Liver (tissue), 9 donors: ENCODE data around the gene SKAP1. TPM values are rescaled to one million over a fixed set of nuclear protein-coding genes. Genes with fewer than 3 reads are reported as not detected.
"Not testable (repeated sequence)": the region's sequence is repeated elsewhere in the genome, so short reads cannot be mapped to it uniquely, and the experiment has no call there.

ENCODE experiments used
- DNase-seq: peaks from one replicate; pipeline ENCODE4 v3.0.0-alpha.2; 2017; ENCODE audit warnings: low spot score
- H3K27ac ChIP-seq, 2 donors: one replicate each; pipeline ENCODE4 v1.7.0; 2013; ENCODE audit warnings: inconsistent platforms in 2 of 2, low read length in 2 of 2, control low read depth in 1 of 2, low read depth in 1 of 2, mild to moderate bottlenecking in 1 of 2
- H3K27me3 ChIP-seq, 4 donors: one replicate each; pipeline versions ENCODE4 v1.6.1 to v1.7.0; 2013; ENCODE audit warnings: low read length in 3 of 4, inconsistent platforms in 1 of 4, mild to moderate bottlenecking in 1 of 4, moderate library complexity in 1 of 4; ENCODE audit not compliant: control insufficient read depth in 4 of 4, insufficient read depth in 4 of 4
- H3K36me3 ChIP-seq, 4 donors: one replicate each; pipeline versions ENCODE4 v1.6.1 to v1.7.0; 2013; ENCODE audit warnings: low read length in 3 of 4, mild to moderate bottlenecking in 3 of 4, low read depth in 1 of 4, moderate library complexity in 1 of 4; ENCODE audit not compliant: control insufficient read depth in 4 of 4, insufficient read depth in 3 of 4
- H3K4me1 ChIP-seq, 4 donors: one replicate each; pipeline versions ENCODE4 v1.6.1 to v1.7.0; 2013; ENCODE audit warnings: low read length in 3 of 4, mild to moderate bottlenecking in 3 of 4, moderate library complexity in 1 of 4; ENCODE audit not compliant: control insufficient read depth in 4 of 4, insufficient read depth in 4 of 4
- H3K4me3 ChIP-seq, 3 donors: one replicate each; pipeline versions ENCODE4 v1.6.1 to v1.7.0; 2013; ENCODE audit warnings: low read length in 3 of 3, control low read depth in 1 of 3, low read depth in 1 of 3, mild to moderate bottlenecking in 1 of 3
- H3K9ac ChIP-seq, 2 donors: one replicate each; pipeline ENCODE4 v1.7.0; 2013; ENCODE audit warnings: low read length in 2 of 2, mild to moderate bottlenecking in 2 of 2, moderate library complexity in 2 of 2, control low read depth in 1 of 2, low read depth in 1 of 2
- H3K9me3 ChIP-seq, 4 donors: one replicate each; pipeline versions ENCODE4 v1.6.1 to v1.7.0; 2013; ENCODE audit warnings: low read length in 3 of 4; ENCODE audit not compliant: control insufficient read depth in 4 of 4
- ATF3 ChIP-seq: IDR thresholded peaks from 2 replicates; pipeline ENCODE4 v1.6.1; 2016; ENCODE audit warnings: antibody characterized with exemption
- CTCF ChIP-seq: fragments of 150-350 bp; IDR thresholded peaks from 2 replicates; pipeline ENCODE4 v1.5.1; 2017; ENCODE audit warnings: improper control_type of control experiment, low read depth, low read length; ENCODE audit not compliant: missing input control
- EGR1 ChIP-seq, 2 donors: IDR thresholded peaks; 2 replicates each; pipeline ENCODE4 v1.6.1; 2016 to 2018; ENCODE audit warnings: antibody characterized with exemption in 2 of 2, low read depth in 2 of 2
- FOXA1 ChIP-seq: IDR thresholded peaks from 2 replicates; pipeline ENCODE4 v1.6.1; 2016; ENCODE audit warnings: antibody characterized with exemption
- FOXA2 ChIP-seq: IDR thresholded peaks from 2 replicates; pipeline ENCODE4 v1.6.1; 2016; ENCODE audit warnings: antibody characterized with exemption
- GABPA ChIP-seq, 2 donors: IDR thresholded peaks in 1 of 2; conservative IDR thresholded peaks in 1 of 2; 2 replicates each; pipeline ENCODE4 v1.6.1; 2016; ENCODE audit warnings: antibody characterized with exemption in 2 of 2, mild to moderate bottlenecking in 1 of 2, moderate library complexity in 1 of 2
- JUND ChIP-seq, 2 donors: IDR thresholded peaks; 2 replicates each; pipeline ENCODE4 v1.6.1; 2016; ENCODE audit warnings: antibody characterized with exemption in 2 of 2
- MAX ChIP-seq: IDR thresholded peaks from 2 replicates; pipeline ENCODE4 v1.6.1; 2016; ENCODE audit warnings: antibody characterized with exemption
- NR2F2 ChIP-seq: IDR thresholded peaks from 2 replicates; pipeline ENCODE4 v1.6.1; 2016; ENCODE audit warnings: antibody characterized with exemption
- RAD21 ChIP-seq, 2 donors: IDR thresholded peaks; 2 replicates each; pipeline ENCODE4 v1.6.1; 2016; ENCODE audit warnings: antibody characterized with exemption in 2 of 2, mild to moderate bottlenecking in 2 of 2
- REST ChIP-seq: IDR thresholded peaks from 2 replicates; pipeline ENCODE4 v1.6.1; 2016; ENCODE audit warnings: antibody characterized with exemption, mild to moderate bottlenecking
- SP1 ChIP-seq: IDR thresholded peaks from 2 replicates; pipeline ENCODE4 v1.6.1; 2018; ENCODE audit warnings: antibody characterized with exemption, mild to moderate bottlenecking
- TAF1 ChIP-seq: conservative IDR thresholded peaks from 2 replicates; pipeline ENCODE4 v1.6.1; 2016; ENCODE audit warnings: antibody characterized with exemption, mild to moderate bottlenecking
- YY1 ChIP-seq: IDR thresholded peaks from 2 replicates; pipeline ENCODE4 v1.6.1; 2016; ENCODE audit warnings: antibody characterized with exemption, mild to moderate bottlenecking
- ZBTB33 ChIP-seq: IDR thresholded peaks from 2 replicates; pipeline ENCODE4 v1.6.1; 2016; ENCODE audit warnings: antibody characterized with exemption
- WGBS: extraction: QIAGEN DNeasy Blood & Tissue Kit; methylation state at CpG from one replicate; pipeline ENCODE4 v1.1.7; 2013; 5-methylcytosine and 5-hydroxymethylcytosine counted together
- polyA plus RNA-seq, 2 donors: library from polyadenylated mRNA; stranded (reverse) in 1 of 2; unstranded in 1 of 2; fragments of 200-250 nt in 1 of 2; fragments of >200 nt in 1 of 2; fragmentation: Nextera tagmentation in 1 of 2; extraction: Ambion mirVana in 1 of 2; gene quantifications; one replicate each; pipeline versions ENCODE4 v1.2.1 to v1.2.3, GENCODE V29; 2013 to 2015
- total RNA-seq, 2 donors: library from RNA; depleted of rRNA; stranded (reverse); fragments of >200 nt; gene quantifications; one replicate each; pipeline ENCODE4 v1.2.3, GENCODE V29; 2014
- donor health status: healthy.
- donor health status: healthy.
- donor health status: healthy.
- donor health status: healthy.
- donor health status: healthy.

SKAP1 gene
- total and polyA plus RNA-seq, 4 donors: 2.5 to 20.8 (median 11.3) TPM

- Histone ChIP-seq H3K4me1 (no peaks in the 10 kb centered on the region), H3K9ac (no peak overlapping the region), H3K36me3 (no peaks in the 10 kb centered on the region), H3K27ac (no peak overlapping the region), H3K4me3 (no peak overlapping the region), H3K27me3 (peaks cover 0 to 2% (median 0%) of the 10 kb centered on the region in 4 donors), H3K9me3 (peaks cover 0 to 2% (median 0%) of the 10 kb centered on the region in 4 donors)
- no peak for DNase-seq
- TF ChIP-seq JUND (IDR thresholded peaks at IDR 0.05) (no peak), CTCF (no peak), TAF1 (no peak)
- WGBS: 64% methylated on average over 2 of the region's 2 CpGs
These were observed 56.7 kb downstream of the SKAP1 start for GRCh38 chr17:48373130-48373830.

GRCh38 chr17:48368967-48369366, 61.0 kb downstream of the SKAP1 start:
- not testable (repeated sequence) for DNase-seq, H3K36me3 ChIP-seq, H3K27me3 ChIP-seq

GRCh38 chr17:48368352-48368908, 61.6 kb downstream of the SKAP1 start:
- TF ChIP-seq ATF3 (no peak), TAF1 (no peak), NR2F2 (no peak), ZBTB33 (no peak), FOXA2 (no peak), REST (no peak), GABPA (IDR thresholded peaks at IDR 0.05 in 1 of 2, conservative IDR thresholded peaks at IDR 0.05 in 1 of 2) (no peak), SP1 (no peak), FOXA1 (no peak), MAX (no peak), EGR1 (IDR thresholded peaks at IDR 0.05; ENCODE audit: low read depth in 2 of 2) (no peak), YY1 (no peak), CTCF (no peak), RAD21 (IDR thresholded peaks at IDR 0.05) (no peak)
- Histone ChIP-seq H3K27me3 (peaks cover 0 to 3% (median 1%) of the 10 kb centered on the region in 4 donors), H3K9me3 (no peaks in the 10 kb centered on the region), H3K4me3 (no peak overlapping the region), H3K27ac (no peak overlapping the region), H3K4me1 (no peaks in the 10 kb centered on the region), H3K36me3 (no peaks in the 10 kb centered on the region), H3K9ac (no peak overlapping the region)
- DNase-seq: no peak
- WGBS: 66% methylated on average over 3 of the region's 3 CpGs

More at GRCh38 chr17:48368967-48369366, 61.0 kb downstream of the SKAP1 start:
- H3K27ac ChIP-seq, H3K4me3 ChIP-seq, H3K9me3 ChIP-seq, H3K9ac ChIP-seq, H3K4me1 ChIP-seq: not testable (repeated sequence)
- 91% methylated on average over 6 of the region's 6 CpGs for WGBS
